HepG2 (cell line): ENCODE results near the gene LDLRAD2.

ENCODE experiments used
- HCFC1 ChIP-seq: fragments of 150-350 bp; IDR thresholded peaks from 2 replicates; pipeline ENCODE4 v1.6.1; 2014; ENCODE audit warnings: low read depth, low read length
- JUN ChIP-seq: sonication (generic); formaldehyde crosslinking; IDR thresholded peaks from 2 replicates; pipeline ENCODE4 v1.4.0; 2020; ENCODE audit warnings: mild to moderate bottlenecking, missing genetic modification reagents
- KMT2A ChIP-seq: sonication (generic); formaldehyde crosslinking; IDR thresholded peaks from 2 replicates; pipeline ENCODE4 v1.4.0; 2020; ENCODE audit warnings: missing genetic modification reagents
- MXD4 ChIP-seq: IDR thresholded peaks from 2 replicates; pipeline ENCODE4 v1.6.1; 2016; ENCODE audit warnings: mild to moderate bottlenecking, missing biosample characterization, missing genetic modification reagents
- MYNN ChIP-seq: sonication (generic); formaldehyde crosslinking; IDR thresholded peaks from 2 replicates; pipeline ENCODE4 v1.4.0; 2020; ENCODE audit warnings: mild to moderate bottlenecking, low read depth, missing genetic modification reagents
- NFRKB ChIP-seq: fragments of 450-650 bp; IDR thresholded peaks from 2 replicates; pipeline ENCODE4 v1.6.1; 2017
- NR2F2 ChIP-seq: IDR thresholded peaks from 2 replicates; pipeline ENCODE4 v1.6.1; 2012; ENCODE audit warnings: low read depth, inconsistent platforms, borderline replicate concordance
- RAD21 ChIP-seq: fragments of 450-650 bp; formaldehyde crosslinking; IDR thresholded peaks from 2 replicates; pipeline ENCODE4 v1.5.0; 2020; ENCODE audit warnings: mild to moderate bottlenecking
- SMAD3 ChIP-seq: sonication (generic); formaldehyde crosslinking; IDR thresholded peaks from 2 replicates; pipeline ENCODE4 v1.4.0; 2020; ENCODE audit warnings: missing genetic modification reagents
- ZNF670 ChIP-seq: sonication (generic); formaldehyde crosslinking; IDR thresholded peaks from 2 replicates; pipeline ENCODE4 v1.8.0; 2022; ENCODE audit warnings: mild to moderate bottlenecking, missing genetic modification reagents, borderline replicate concordance
- TF ChIP-seq, protein P1 (sequence below): sonication (generic); formaldehyde crosslinking; IDR thresholded peaks from 2 replicates; pipeline ENCODE4 v1.4.0; 2020; ENCODE audit warnings: missing genetic modification reagents, borderline replicate concordance
- TF ChIP-seq, protein P2 (sequence below): sonication (generic); formaldehyde crosslinking; IDR thresholded peaks from 2 replicates; pipeline ENCODE4 v1.5.0; 2020; ENCODE audit warnings: mild to moderate bottlenecking, missing genetic modification reagents, moderate library complexity

DNA sequence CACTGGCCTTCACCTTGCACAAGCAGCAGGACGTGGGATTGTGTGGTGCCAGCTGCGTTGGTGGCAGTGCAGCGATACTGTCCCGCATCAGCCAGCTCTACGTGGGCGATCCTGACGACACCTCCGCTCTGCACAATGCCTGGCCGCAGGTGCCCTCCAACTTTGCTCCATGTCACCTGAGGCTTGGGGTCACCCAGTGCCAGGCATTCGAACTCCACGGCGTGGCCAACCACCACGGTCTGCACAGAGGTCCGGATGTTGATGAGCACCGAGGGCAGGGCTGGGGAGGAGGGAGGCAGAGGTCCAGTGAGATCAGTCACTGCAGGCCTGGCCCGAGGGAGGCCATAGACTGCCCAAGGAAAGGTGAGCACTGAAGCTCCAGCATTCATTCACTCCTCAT lies 22.6 kb downstream of the LDLRAD2 start:
- no peak for TF ChIP-seq NR2F2
- TF ChIP-seq MXD4 (CRISPR knock-in tag): no peak
- TF ChIP-seq KMT2A: no peak
- TF ChIP-seq SMAD3: no peak
- TF ChIP-seq, protein P1, sequence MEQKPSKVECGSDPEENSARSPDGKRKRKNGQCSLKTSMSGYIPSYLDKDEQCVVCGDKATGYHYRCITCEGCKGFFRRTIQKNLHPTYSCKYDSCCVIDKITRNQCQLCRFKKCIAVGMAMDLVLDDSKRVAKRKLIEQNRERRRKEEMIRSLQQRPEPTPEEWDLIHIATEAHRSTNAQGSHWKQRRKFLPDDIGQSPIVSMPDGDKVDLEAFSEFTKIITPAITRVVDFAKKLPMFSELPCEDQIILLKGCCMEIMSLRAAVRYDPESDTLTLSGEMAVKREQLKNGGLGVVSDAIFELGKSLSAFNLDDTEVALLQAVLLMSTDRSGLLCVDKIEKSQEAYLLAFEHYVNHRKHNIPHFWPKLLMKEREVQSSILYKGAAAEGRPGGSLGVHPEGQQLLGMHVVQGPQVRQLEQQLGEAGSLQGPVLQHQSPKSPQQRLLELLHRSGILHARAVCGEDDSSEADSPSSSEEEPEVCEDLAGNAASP: no peak
- no peak for TF ChIP-seq HCFC1
- no peak for TF ChIP-seq RAD21 (CRISPR knock-in tag)
- TF ChIP-seq JUN (CRISPR knock-in tag): no peak
- no peak for TF ChIP-seq MYNN (CRISPR knock-in tag)
- TF ChIP-seq, protein P2, sequence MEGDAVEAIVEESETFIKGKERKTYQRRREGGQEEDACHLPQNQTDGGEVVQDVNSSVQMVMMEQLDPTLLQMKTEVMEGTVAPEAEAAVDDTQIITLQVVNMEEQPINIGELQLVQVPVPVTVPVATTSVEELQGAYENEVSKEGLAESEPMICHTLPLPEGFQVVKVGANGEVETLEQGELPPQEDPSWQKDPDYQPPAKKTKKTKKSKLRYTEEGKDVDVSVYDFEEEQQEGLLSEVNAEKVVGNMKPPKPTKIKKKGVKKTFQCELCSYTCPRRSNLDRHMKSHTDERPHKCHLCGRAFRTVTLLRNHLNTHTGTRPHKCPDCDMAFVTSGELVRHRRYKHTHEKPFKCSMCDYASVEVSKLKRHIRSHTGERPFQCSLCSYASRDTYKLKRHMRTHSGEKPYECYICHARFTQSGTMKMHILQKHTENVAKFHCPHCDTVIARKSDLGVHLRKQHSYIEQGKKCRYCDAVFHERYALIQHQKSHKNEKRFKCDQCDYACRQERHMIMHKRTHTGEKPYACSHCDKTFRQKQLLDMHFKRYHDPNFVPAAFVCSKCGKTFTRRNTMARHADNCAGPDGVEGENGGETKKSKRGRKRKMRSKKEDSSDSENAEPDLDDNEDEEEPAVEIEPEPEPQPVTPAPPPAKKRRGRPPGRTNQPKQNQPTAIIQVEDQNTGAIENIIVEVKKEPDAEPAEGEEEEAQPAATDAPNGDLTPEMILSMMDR (CRISPR knock-in tag): no peak
- no peak for TF ChIP-seq NFRKB
- no peak for TF ChIP-seq ZNF670 (CRISPR knock-in tag)
